C1 segment of cervical spinal cord (tissue), 14 donors: ENCODE data around the gene ATP8A2.

ENCODE experiments used
- DNase-seq, 14 donors: peaks; one replicate each; lab custom pipeline; 2025; lab: John Stamatoyannopoulos, UW

Gene ATP8A2

GRCh38 chr13:25881136-25881926 lies 509.6 kb downstream of the ATP8A2 start:
- DNase-seq, result no peak

GRCh38 chr13:25881971-25882451 lies 510.2 kb downstream of the ATP8A2 start:
- no peak for DNase-seq

- no peak for DNase-seq
These were observed 510.9 kb downstream of the ATP8A2 start for GRCh38 chr13:25882466-25883357.

GRCh38 chr13:25885418-25885817 lies 513.6 kb downstream of the ATP8A2 start:
- DNase-seq, result no peak

GRCh38 chr13:25886438-25887214 lies 514.9 kb downstream of the ATP8A2 start:
- DNase-seq, result no peak

- no peak for DNase-seq
These were observed 516.3 kb downstream of the ATP8A2 start for GRCh38 chr13:25887962-25888655.

GRCh38 chr13:25890671-25891212 lies 519.0 kb downstream of the ATP8A2 start:
- DNase-seq, result no peak

- peak in 1 of 14 donors; percentile 51 for DNase-seq
These were observed 527.2 kb downstream of the ATP8A2 start for GRCh38 chr13:25898991-25899390.

GRCh38 chr13:25899464-25899863 lies 527.7 kb downstream of the ATP8A2 start:
- no peak for DNase-seq

- no peak for DNase-seq
These were observed 528.2 kb downstream of the ATP8A2 start for GRCh38 chr13:25899952-25900351.

GRCh38 chr13:25901460-25902376 lies 529.9 kb downstream of the ATP8A2 start:
- no peak for DNase-seq

- no peak for DNase-seq
These were observed 530.7 kb downstream of the ATP8A2 start for GRCh38 chr13:25902455-25902854.

- no peak for DNase-seq
These were observed 531.1 kb downstream of the ATP8A2 start for GRCh38 chr13:25902891-25903341.

GRCh38 chr13:25904830-25905229 lies 533.1 kb downstream of the ATP8A2 start:
- no peak for DNase-seq

GRCh38 chr13:25905611-25906010 lies 533.8 kb downstream of the ATP8A2 start:
- DNase-seq, result no peak

- no peak for DNase-seq
These were observed 534.5 kb downstream of the ATP8A2 start for GRCh38 chr13:25906191-25906661.

- no peak for DNase-seq
These were observed 536.6 kb downstream of the ATP8A2 start for GRCh38 chr13:25908366-25908765.

- DNase-seq, result no peak
These were observed 538.5 kb downstream of the ATP8A2 start for GRCh38 chr13:25910243-25910642.

GRCh38 chr13:25910991-25911419 lies 539.2 kb downstream of the ATP8A2 start:
- no peak for DNase-seq
